ENCODE data around the gene GARIN5A. TPM values are rescaled to one million over a fixed set of nuclear protein-coding genes. Genes with fewer than 3 reads are reported as not detected.
A peak's percentile ranks its signal among the peaks of the same experiment; 100 is the strongest.

GARIN5A gene
- total and polyA plus RNA-seq, 2 of the 8 experiments (the other 6 are each of a cell fraction or from before 2014, with no cell fraction given), result 9.1 to 18.5 TPM

DNA sequence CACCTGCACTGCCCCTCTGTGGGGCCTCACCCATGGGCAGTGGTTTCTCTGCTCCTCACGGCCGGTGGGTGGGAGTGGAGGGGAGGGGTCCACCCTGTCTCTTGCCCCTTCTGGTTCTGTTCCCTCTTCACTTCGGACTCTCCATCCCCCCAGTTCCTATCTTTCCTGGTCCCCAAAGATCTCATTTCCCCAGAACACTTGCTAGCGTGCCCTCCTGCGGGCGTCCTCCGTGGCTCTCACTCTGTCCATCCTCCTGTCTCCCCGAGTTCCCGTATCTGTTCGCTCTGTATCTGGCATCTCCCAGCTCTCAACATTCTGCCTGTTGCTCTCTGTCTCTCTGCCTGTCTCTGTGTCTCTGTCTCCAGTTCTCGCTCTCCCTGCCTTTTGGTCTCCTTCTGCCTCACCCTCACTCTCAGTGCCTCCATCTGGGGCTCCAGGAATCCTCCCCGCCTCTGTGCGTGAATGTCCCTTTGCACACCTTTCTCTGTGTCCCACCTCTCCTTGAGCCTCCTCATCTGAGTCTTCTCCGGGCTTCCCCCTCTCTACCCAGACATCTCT is 57.5 kb downstream of the GARIN5A start:
- H3K56ac ChIP-seq (replicated peaks; ENCODE audit: insufficient read length, low read depth, low read length), result no peak overlapping the region
- no peak for DNase-seq (ENCODE audit: low read depth in 1 of 2, low spot score in 2 of 2)
- H2AFZ ChIP-seq (ENCODE audit: low read length), result peak overlapping the region; percentile 55; the same call in 1 of the 2 replicates
- H3K9me3 ChIP-seq (ENCODE audit: insufficient read depth in 2 of 2, low read depth in 1 of 2, low read length in 1 of 2), result no peaks in the 10 kb centered on the region
- peak overlapping the region; percentile 92; the same call in 1 of the 2 replicates for H2BK12ac ChIP-seq (ENCODE audit: low read depth, low read length)
- H3K4me1 ChIP-seq (replicated peaks in 1 of 4; ENCODE audit: control insufficient read depth in 3 of 4, insufficient read depth in 4 of 4, low read length in 3 of 4), result peaks cover 0 to 20% (median 12%) of the 10 kb centered on the region in 4 experiments; a peak in 6 of 7 replicates
- peak overlapping the region; percentile 60 for H3K18ac ChIP-seq (ENCODE audit: extremely low read depth, low read length)
- H3K23ac ChIP-seq (ENCODE audit: insufficient read length), result no peak overlapping the region
- peak overlapping the region in 3 of 4 experiments; percentile 3 to 13 (median 13); a peak in 3 of 7 replicates for H3K9ac ChIP-seq (replicated peaks in 1 of 4; ENCODE audit: extremely low read depth in 1 of 4, low read depth in 3 of 4, low read length in 3 of 4)
- H3K4ac ChIP-seq (replicated peaks; ENCODE audit: insufficient read length, low read depth, low read length), result no peak overlapping the region
- H2BK15ac ChIP-seq (ENCODE audit: low read length), result peak overlapping the region; percentile 61; the same call in 1 of the 2 replicates
- H3K79me1 ChIP-seq (ENCODE audit: low read depth, low read length), result peaks cover 2% of the 10 kb centered on the region; the same call in 1 of the 2 replicates
- WGBS, 2 experiments (ENCODE audit: extremely low coverage in 1 of 2, insufficient coverage in 1 of 2, insufficient read length in 1 of 2, insufficient replicate concordance in 2 of 2, low coverage in 1 of 2, low lambda C conversion rate in 2 of 2, missing lambda C conversion rate in 1 of 2), result 11% methylated on average over 14 of the region's 14 CpGs; no CpG with 5 or more reads in 1 of the 2 experiments
- no peak overlapping the region for H4K8ac ChIP-seq (ENCODE audit: extremely low read depth, insufficient read depth, low read length)
- peak overlapping the region; percentile 93 to 95 for H3K4me2 ChIP-seq (ENCODE audit: insufficient read depth in 1 of 2, low read depth in 2 of 2, low read length in 2 of 2)
- peaks cover 0 to 8% of the 10 kb centered on the region in 2 experiments for H4K20me1 ChIP-seq (replicated peaks in 1 of 2; ENCODE audit: control insufficient read depth in 1 of 2, insufficient read depth in 2 of 2, low read length in 2 of 2)
- H4K91ac ChIP-seq (replicated peaks; ENCODE audit: insufficient read length, low read length), result peak overlapping the region; percentile 75
- H3K27me3 ChIP-seq (replicated peaks in 1 of 4; ENCODE audit: control insufficient read depth in 3 of 4, extremely low read depth in 1 of 4, insufficient read depth in 3 of 4, low read length in 3 of 4), result peaks cover 0 to 2% (median 0%) of the 10 kb centered on the region in 4 experiments; a peak in 1 of 7 replicates
- H2AK5ac ChIP-seq (ENCODE audit: low read depth, low read length), result no peak overlapping the region
- no peaks in the 10 kb centered on the region for H3K36me3 ChIP-seq (ENCODE audit: control insufficient read depth in 2 of 4, insufficient read depth in 4 of 4, low read length in 3 of 4)
- H3K27ac ChIP-seq (ENCODE audit: low read depth, low read length), result no peak overlapping the region
- no peak overlapping the region for H4K5ac ChIP-seq (ENCODE audit: insufficient read length, low read depth, low read length)
- H2BK120ac ChIP-seq (replicated peaks; ENCODE audit: low read depth, low read length), result no peak overlapping the region
- no peaks in the 10 kb centered on the region for H3K79me2 ChIP-seq (ENCODE audit: control insufficient read depth in 1 of 2, insufficient read depth in 2 of 2, low read length in 2 of 2)
- POLR2A ChIA-PET (ENCODE audit: partially characterized antibody), result interaction anchor here (0.8 to 2.8 kb wide), 12 partner anchors 9 to 103 kb away, joined by 3 to 16 read pairs (median 4); partner anchors contain the start of genes MYBPC2, NR1H2 and POLD1
- no peak overlapping the region for H3K14ac ChIP-seq (ENCODE audit: insufficient read length)
- H3K4me3 ChIP-seq (ENCODE audit: extremely low read depth in 1 of 4, insufficient read depth in 2 of 4, low read depth in 3 of 4, low read length in 4 of 4), result peak overlapping the region; percentile 39 to 67 (median 52)
- CTCF ChIA-PET (ENCODE audit: partially characterized antibody), result interaction anchor here (0.8 to 1.1 kb wide), 3 partner anchors 9 to 43 kb away, joined by 3 to 5 read pairs (median 3); no protein-coding TSS in a partner anchor
- H3K23me2 ChIP-seq (ENCODE audit: low read depth, low read length), result peaks cover 12% of the 10 kb centered on the region; the same call in 1 of the 2 replicates
- FAIRE-seq, result no peak
- peak overlapping the region; percentile 86; the same call in 1 of the 2 replicates for H2BK20ac ChIP-seq (ENCODE audit: low read length)
- peak overlapping the region; percentile 91; the same call in 1 of the 2 replicates for H2BK5ac ChIP-seq (ENCODE audit: low read depth, low read length)
- TF ChIP-seq SIRT6 (IDR thresholded peaks at IDR 0.05; ENCODE audit: low read length) (no peak), RBBP5 (IDR thresholded peaks at IDR 0.05; ENCODE audit: borderline replicate concordance, low read depth, low read length) (0 out of 2 replicates have a peak, but pooled peaks have one; percentile 64), EGR1 (IDR thresholded peaks at IDR 0.05; ENCODE audit: borderline replicate concordance, low read depth, low read length) (no peak), KDM4A (IDR thresholded peaks at IDR 0.05; ENCODE audit: low read depth, low read length, severe bottlenecking) (peak; percentile 44), CBX8 (IDR thresholded peaks at IDR 0.05; ENCODE audit: borderline replicate concordance, low read depth, low read length) (no peak), SIX5 (IDR thresholded peaks at IDR 0.05; ENCODE audit: low read depth, low read length) (no peak), POU5F1 (IDR thresholded peaks at IDR 0.05; ENCODE audit: low read depth, low read length) (no peak), NRF1 (IDR thresholded peaks at IDR 0.05; ENCODE audit: low read depth, low read length) (no peak), TAF1 (IDR thresholded peaks at IDR 0.05; ENCODE audit: low read depth, low read length) (no peak)
- TF ChIP-seq, protein P1, sequence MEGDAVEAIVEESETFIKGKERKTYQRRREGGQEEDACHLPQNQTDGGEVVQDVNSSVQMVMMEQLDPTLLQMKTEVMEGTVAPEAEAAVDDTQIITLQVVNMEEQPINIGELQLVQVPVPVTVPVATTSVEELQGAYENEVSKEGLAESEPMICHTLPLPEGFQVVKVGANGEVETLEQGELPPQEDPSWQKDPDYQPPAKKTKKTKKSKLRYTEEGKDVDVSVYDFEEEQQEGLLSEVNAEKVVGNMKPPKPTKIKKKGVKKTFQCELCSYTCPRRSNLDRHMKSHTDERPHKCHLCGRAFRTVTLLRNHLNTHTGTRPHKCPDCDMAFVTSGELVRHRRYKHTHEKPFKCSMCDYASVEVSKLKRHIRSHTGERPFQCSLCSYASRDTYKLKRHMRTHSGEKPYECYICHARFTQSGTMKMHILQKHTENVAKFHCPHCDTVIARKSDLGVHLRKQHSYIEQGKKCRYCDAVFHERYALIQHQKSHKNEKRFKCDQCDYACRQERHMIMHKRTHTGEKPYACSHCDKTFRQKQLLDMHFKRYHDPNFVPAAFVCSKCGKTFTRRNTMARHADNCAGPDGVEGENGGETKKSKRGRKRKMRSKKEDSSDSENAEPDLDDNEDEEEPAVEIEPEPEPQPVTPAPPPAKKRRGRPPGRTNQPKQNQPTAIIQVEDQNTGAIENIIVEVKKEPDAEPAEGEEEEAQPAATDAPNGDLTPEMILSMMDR (IDR thresholded peaks at IDR 0.05; ENCODE audit: control extremely low read depth in 1 of 3, insufficient read depth in 1 of 3, low read depth in 1 of 3, low read length in 3 of 3), result no peak
